H1 (cell line): ENCODE measurements around the gene PCNX3. TPM values are rescaled to one million over a fixed set of nuclear protein-coding genes. Genes with fewer than 3 reads are reported as not detected.

Source experiments
- CTCF ChIA-PET: fragments of 300-600 bp; sonication (Branson Sonifier 250); formaldehyde crosslinking; loops from one replicate; lab custom pipeline; 2021; ENCODE audit not compliant: partially characterized antibody; lab: Charles Lee
- POLR2A ChIA-PET: fragments of 300-600 bp; sonication (Branson Sonifier 250); formaldehyde crosslinking; loops from one replicate; lab custom pipeline; 2021; ENCODE audit warnings: inconsistent platforms; ENCODE audit not compliant: partially characterized antibody; lab: Charles Lee
- DNase-seq, 2 experiments: peaks; one replicate each; pipeline versions ENCODE4 v3.0.0 to v3.0.0-alpha.2; 2010 to 2022; ENCODE audit warnings: low spot score in 2 of 2, low read depth in 1 of 2, mixed read lengths in 1 of 2
- FAIRE-seq: peaks from 2 replicates; lab custom pipeline; 2011; peaks lifted over from hg19 to GRCh38; lab: Jason Lieb, UNC
- H2AFZ ChIP-seq: 2 replicates; pipeline ENCODE4 v1.8.1; 2012; ENCODE audit warnings: low read length, inconsistent platforms
- H2AK5ac ChIP-seq: 2 replicates; pipeline ENCODE4 v1.6.1; 2013; ENCODE audit warnings: low read depth, low read length
- H2BK120ac ChIP-seq: replicated peaks from 2 replicates; pipeline ENCODE3; 2013; ENCODE audit warnings: low read depth, low read length, inconsistent platforms
- H2BK12ac ChIP-seq: 2 replicates; pipeline ENCODE4 v1.6.1; 2013; ENCODE audit warnings: low read depth, low read length
- H2BK15ac ChIP-seq: 2 replicates; pipeline ENCODE4 v1.6.1; 2013; ENCODE audit warnings: low read length
- H2BK20ac ChIP-seq: 2 replicates; pipeline ENCODE4 v1.6.1; 2013; ENCODE audit warnings: low read length
- H2BK5ac ChIP-seq: 2 replicates; pipeline ENCODE4 v1.6.1; 2013; ENCODE audit warnings: low read depth, low read length
- H3K14ac ChIP-seq: 2 replicates; pipeline ENCODE4 v1.6.1; 2013; ENCODE audit warnings: inconsistent platforms; ENCODE audit not compliant: insufficient read length
- H3K18ac ChIP-seq: 2 replicates; pipeline ENCODE4 v1.6.1; 2013; ENCODE audit warnings: low read length; ENCODE audit errors: extremely low read depth
- H3K23ac ChIP-seq: 2 replicates; pipeline ENCODE4 v1.6.1; 2013; ENCODE audit warnings: inconsistent platforms; ENCODE audit not compliant: insufficient read length
- H3K23me2 ChIP-seq: 2 replicates; pipeline ENCODE4 v1.6.1; 2013; ENCODE audit warnings: low read depth, low read length
- H3K27ac ChIP-seq: 2 replicates; pipeline ENCODE4 v1.6.1; 2011; ENCODE audit warnings: low read depth, low read length, inconsistent platforms
- H3K27me3 ChIP-seq, 4 experiments: replicated peaks in 1 of 4; 1 replicate in 1 of 4; 2 replicates in 3 of 4; pipeline versions ENCODE4 v1.6.1 to v1.8.1; 2011 to 2013; ENCODE audit warnings: low read length in 3 of 4, mild to moderate bottlenecking in 3 of 4, inconsistent platforms in 2 of 4, mixed read lengths in 2 of 4, moderate library complexity in 1 of 4; ENCODE audit not compliant: control insufficient read depth in 3 of 4, insufficient read depth in 3 of 4; ENCODE audit errors: extremely low read depth in 1 of 4
- H3K36me3 ChIP-seq, 4 experiments: 2 replicates each; pipeline versions ENCODE4 v1.6.1 to v1.8.1; 2011 to 2013; ENCODE audit warnings: mild to moderate bottlenecking in 4 of 4, low read length in 3 of 4, moderate library complexity in 2 of 4, control low read depth in 1 of 4, inconsistent platforms in 1 of 4; ENCODE audit not compliant: insufficient read depth in 4 of 4, control insufficient read depth in 2 of 4
- H3K4ac ChIP-seq: replicated peaks from 2 replicates; pipeline ENCODE3; 2013; ENCODE audit warnings: low read length, low read depth, mixed read lengths, inconsistent platforms; ENCODE audit not compliant: insufficient read length
- H3K4me1 ChIP-seq, 4 experiments: replicated peaks in 1 of 4; 1 replicate in 1 of 4; 2 replicates in 3 of 4; pipeline versions ENCODE4 v1.6.1 to v1.8.1; 2011 to 2013; ENCODE audit warnings: low read length in 3 of 4, inconsistent platforms in 2 of 4, mixed read lengths in 1 of 4; ENCODE audit not compliant: insufficient read depth in 4 of 4, control insufficient read depth in 3 of 4
- H3K4me2 ChIP-seq, 2 experiments: 2 replicates each; pipeline versions ENCODE4 v1.6.1 to v1.8.1; 2011 to 2013; ENCODE audit warnings: low read depth in 2 of 2, low read length in 2 of 2, control low read depth in 1 of 2, inconsistent platforms in 1 of 2, mild to moderate bottlenecking in 1 of 2; ENCODE audit not compliant: insufficient read depth in 1 of 2
- H3K4me3 ChIP-seq, 4 experiments: fragments of 200-600, 300-600 bp in 1 of 4; sonication (generic), shearing (Covaris generic), sonication (Bioruptor Twin) in 1 of 4; 2 replicates each; pipeline versions ENCODE4 v1.5.1 to v1.8.1; 2011 to 2016; ENCODE audit warnings: low read length in 4 of 4, low read depth in 3 of 4, control low read depth in 2 of 4, inconsistent platforms in 2 of 4, mild to moderate bottlenecking in 2 of 4, mixed read lengths in 1 of 4, moderate library complexity in 1 of 4; ENCODE audit not compliant: insufficient read depth in 2 of 4; ENCODE audit errors: extremely low read depth in 1 of 4
- H3K56ac ChIP-seq: replicated peaks from 2 replicates; pipeline ENCODE3; 2013; ENCODE audit warnings: low read depth, mild to moderate bottlenecking, mixed read lengths, low read length, inconsistent platforms; ENCODE audit not compliant: insufficient read length
- H3K79me1 ChIP-seq: 2 replicates; pipeline ENCODE4 v1.6.1; 2013; ENCODE audit warnings: low read depth, low read length, control low read depth
- H3K79me2 ChIP-seq, 2 experiments: 2 replicates each; pipeline versions ENCODE4 v1.6.1 to v1.8.1; 2012 to 2013; ENCODE audit warnings: low read length in 2 of 2, mild to moderate bottlenecking in 2 of 2, inconsistent platforms in 1 of 2; ENCODE audit not compliant: insufficient read depth in 2 of 2, control insufficient read depth in 1 of 2
- H3K9ac ChIP-seq, 4 experiments: replicated peaks in 1 of 4; 1 replicate in 1 of 4; 2 replicates in 3 of 4; pipeline versions ENCODE4 v1.6.1 to v1.8.1; 2011 to 2013; ENCODE audit warnings: low read depth in 3 of 4, low read length in 3 of 4, control low read depth in 2 of 4, mild to moderate bottlenecking in 2 of 4, moderate library complexity in 2 of 4, inconsistent platforms in 1 of 4; ENCODE audit errors: extremely low read depth in 1 of 4
- H3K9me3 ChIP-seq, 2 experiments: 2 replicates each; pipeline versions ENCODE4 v1.6.1 to v1.8.1; 2012 to 2013; ENCODE audit warnings: mild to moderate bottlenecking in 2 of 2, moderate library complexity in 2 of 2, control low read depth in 1 of 2, inconsistent platforms in 1 of 2, low read depth in 1 of 2, low read length in 1 of 2, mixed read lengths in 1 of 2; ENCODE audit not compliant: insufficient read depth in 2 of 2
- H4K20me1 ChIP-seq, 2 experiments: replicated peaks in 1 of 2; 2 replicates each; pipeline versions ENCODE3 to v1.8.1; 2011 to 2013; ENCODE audit warnings: inconsistent platforms in 2 of 2, low read length in 2 of 2, mild to moderate bottlenecking in 1 of 2; ENCODE audit not compliant: insufficient read depth in 2 of 2, control insufficient read depth in 1 of 2
- H4K5ac ChIP-seq: 2 replicates; pipeline ENCODE4 v1.6.1; 2013; ENCODE audit warnings: low read length, low read depth, mixed read lengths, inconsistent platforms; ENCODE audit not compliant: insufficient read length
- H4K8ac ChIP-seq: 2 replicates; pipeline ENCODE4 v1.8.0; 2013; ENCODE audit warnings: mild to moderate bottlenecking, moderate library complexity, low read length, inconsistent platforms; ENCODE audit not compliant: insufficient read depth; ENCODE audit errors: extremely low read depth
- H4K91ac ChIP-seq: replicated peaks from 2 replicates; pipeline ENCODE3; 2013; ENCODE audit warnings: low read length, mixed read lengths, inconsistent platforms; ENCODE audit not compliant: insufficient read length
- KDM1A ChIP-seq: fragments of 200-600, 300-600 bp; sonication (generic); IDR thresholded peaks from 2 replicates; pipeline ENCODE4 v1.7.1; 2016; ENCODE audit warnings: mild to moderate bottlenecking, low read length, borderline replicate concordance
- MAX ChIP-seq: IDR thresholded peaks from 2 replicates; pipeline ENCODE4 v1.6.1; 2012; ENCODE audit warnings: inconsistent platforms
- RXRA ChIP-seq: IDR thresholded peaks from 2 replicates; pipeline ENCODE4 v1.6.1; 2011; ENCODE audit warnings: low read depth, mild to moderate bottlenecking, low read length, moderate library complexity; ENCODE audit not compliant: insufficient read depth
- WGBS, 2 experiments: shearing (Covaris generic) in 1 of 2; methylation state at CpG; one replicate each; pipeline versions ENCODE4 v1.1.6 to v1.1.7; 2013 to 2015; ENCODE audit warnings: low lambda C conversion rate in 2 of 2, mixed read lengths in 2 of 2, inconsistent platforms in 1 of 2, low coverage in 1 of 2, missing lambda C conversion rate in 1 of 2; ENCODE audit not compliant: insufficient replicate concordance in 2 of 2, insufficient coverage in 1 of 2, insufficient read length in 1 of 2; ENCODE audit errors: extremely low coverage in 1 of 2, missing lambda C conversion rate in 1 of 2; 5-methylcytosine and 5-hydroxymethylcytosine counted together
- polyA plus RNA-seq, 7 experiments: library from polyadenylated mRNA; depleted of rRNA in 3 of 7; stranded (reverse) in 5 of 7; unstranded in 2 of 7; fragments of >200 nt in 5 of 7; fragments of 200-250 nt in 2 of 7; gene quantifications; 1 replicate in 5 of 7; 2 replicates in 1 of 7; 4 replicates in 1 of 7; pipeline versions ENCODE4 v1.2.1 to v1.2.3, GENCODE V29; 2011 to 2013; ENCODE audit warnings: missing spikeins in 2 of 7, mixed read lengths in 2 of 7
- total RNA-seq: library from RNA; stranded (reverse); fragmentation: NEBNext Ultra II Directional; extraction: Animal tissue kit (Norgen Biotek cat#: 25700); gene quantifications from 2 replicates; pipeline ENCODE4 v1.2.1, GENCODE V29; 2021

PCNX3 gene
- total and polyA plus RNA-seq, 2 of the 8 experiments (the other 6 are each of a cell fraction or from before 2014, with no cell fraction given), result 27.2 to 38.8 TPM

GRCh38 chr11:65672982-65673381 lies 57.4 kb downstream of the PCNX3 start:
- no peak for TF ChIP-seq MAX
- TF ChIP-seq KDM1A, result no peak
- TF ChIP-seq RXRA, result no peak
- H4K20me1 ChIP-seq, result no peaks in the 10 kb centered on the region
- DNase-seq (no peak), FAIRE-seq (no peak)
- H3K27ac ChIP-seq, result no peak overlapping the region
- no peak overlapping the region for H3K4ac ChIP-seq
- no peak overlapping the region for H3K56ac ChIP-seq
- no peaks in the 10 kb centered on the region for H3K79me2 ChIP-seq
- no peak overlapping the region for H3K18ac ChIP-seq
- no peak overlapping the region for H2BK15ac ChIP-seq
- no peaks in the 10 kb centered on the region for H3K23me2 ChIP-seq
- no peaks in the 10 kb centered on the region for H3K36me3 ChIP-seq
- ChIA-PET POLR2A (no interaction called here), CTCF (interaction anchor here (0.6 to 1.9 kb wide), 2 partner anchors 46 to 66 kb away, joined by 3 to 5 read pairs; no protein-coding TSS in a partner anchor)
- no peak overlapping the region for H2AFZ ChIP-seq
- no peak overlapping the region for H3K4me3 ChIP-seq
- H3K9me3 ChIP-seq, result no peaks in the 10 kb centered on the region
- no peak overlapping the region for H2AK5ac ChIP-seq
- H3K27me3 ChIP-seq, result no peaks in the 10 kb centered on the region
- no peak overlapping the region for H3K9ac ChIP-seq
- H3K4me1 ChIP-seq, result no peaks in the 10 kb centered on the region
- WGBS, 2 experiments, result 85% methylated on average over 2 of the region's 2 CpGs; no CpG with 5 or more reads in 1 of the 2 experiments
- no peak overlapping the region for H3K4me2 ChIP-seq
- no peak overlapping the region for H2BK5ac ChIP-seq
- H2BK120ac ChIP-seq, result no peak overlapping the region
- H2BK20ac ChIP-seq, result no peak overlapping the region
- H4K8ac ChIP-seq, result no peak overlapping the region
- H4K91ac ChIP-seq, result no peak overlapping the region
- H3K23ac ChIP-seq, result no peak overlapping the region
- no peak overlapping the region for H3K14ac ChIP-seq
- H3K79me1 ChIP-seq, result no peaks in the 10 kb centered on the region
- no peak overlapping the region for H2BK12ac ChIP-seq
- no peak overlapping the region for H4K5ac ChIP-seq
